GM18499 (cell line): ENCODE data around the gene GPR32.
"Not testable (repeated sequence)": the region's sequence is repeated elsewhere in the genome, so short reads cannot be mapped to it uniquely, and the experiment has no call there.

ENCODE experiments used
- ATAC-seq: cut with Tn5 transposase; IDR thresholded peaks from one replicate; pipeline ENCODE4 v1.9.1; 2021; ENCODE audit warnings: moderate number of reproducible peaks; ENCODE audit not compliant: insufficient read depth, unreplicated experiment

GPR32 gene

DNA sequence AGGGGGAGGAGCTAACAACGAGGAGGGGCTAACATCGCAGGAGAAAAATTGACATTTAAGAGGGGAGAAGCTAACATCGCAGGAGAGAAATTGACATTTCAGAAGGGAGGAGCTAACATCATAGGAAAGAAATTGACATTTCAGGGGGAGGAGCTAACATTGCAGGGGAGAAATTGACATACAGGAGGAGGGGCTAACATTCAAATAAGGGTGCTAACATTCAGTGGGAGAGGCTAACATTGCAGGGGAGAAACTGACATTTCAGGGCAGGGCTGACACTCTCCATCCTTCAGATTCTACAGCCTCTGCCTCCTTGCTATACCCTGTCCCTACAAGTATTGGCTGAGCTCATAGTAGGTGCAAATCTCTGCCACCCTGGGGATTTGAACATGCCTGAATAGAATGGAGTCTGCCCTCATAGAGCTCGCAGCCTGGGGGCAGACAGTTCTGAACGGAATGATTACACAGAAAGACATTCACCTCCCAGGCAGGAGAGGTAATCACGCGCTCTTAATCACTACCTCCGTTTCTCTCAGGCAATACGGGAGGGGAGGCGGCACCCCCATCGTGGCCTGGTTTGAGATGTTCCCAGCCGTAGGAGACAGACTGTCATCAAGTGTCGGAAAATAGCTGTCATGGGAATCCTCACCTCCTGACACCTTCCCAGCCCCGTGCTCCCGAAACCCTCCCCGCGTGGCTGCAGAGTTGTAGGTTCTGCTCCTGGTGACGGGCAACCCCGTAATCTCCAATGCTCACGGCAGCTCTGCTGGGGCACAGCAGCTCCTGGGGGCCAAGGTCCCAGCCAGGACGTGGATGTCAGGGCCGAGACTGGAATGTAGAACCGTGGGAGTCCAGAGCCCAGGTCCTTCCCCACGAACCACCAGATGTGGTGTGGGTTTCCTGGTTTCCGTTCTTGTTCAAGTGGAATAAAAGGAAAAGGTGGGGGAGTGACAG, 9.5 kb downstream of the GPR32 start:
- ATAC-seq, result no peak

GRCh38 chr19:50780753-50781435, 10.6 kb downstream of the GPR32 start:
- no peak for ATAC-seq

DNA sequence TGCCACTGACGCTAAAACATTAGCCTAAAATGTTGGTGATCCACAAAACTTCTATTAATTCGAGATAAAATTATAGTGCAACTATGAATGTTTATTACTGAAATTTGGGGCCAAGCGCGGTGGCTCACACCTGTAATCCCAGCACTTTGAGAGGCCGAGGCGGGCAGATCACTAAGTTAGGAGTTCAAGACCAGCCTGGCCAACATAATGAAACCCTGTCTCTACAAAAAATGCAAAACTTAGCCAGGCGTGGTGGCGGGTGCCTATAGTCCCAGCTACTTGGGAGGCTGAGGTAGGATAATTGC, 13.5 kb downstream of the GPR32 start:
- ATAC-seq, result not testable (repeated sequence)

- no peak for ATAC-seq
These were observed 14.4 kb downstream of the GPR32 start for GRCh38 chr19:50784710-50785109.

GRCh38 chr19:50785329-50785728, 15.1 kb downstream of the GPR32 start:
- no peak for ATAC-seq

- ATAC-seq, result no peak
These were observed 20.1 kb downstream of the GPR32 start, which contains the start of gene ACP4 for GRCh38 chr19:50790396-50790795. Gene ACP4 (plus strand): TSS chr19:50790415. CDS start chr19:50790415, 0 bp downstream.

GRCh38 chr19:50790922-50791467, 20.7 kb downstream of the GPR32 start:
- ATAC-seq, result no peak

DNA sequence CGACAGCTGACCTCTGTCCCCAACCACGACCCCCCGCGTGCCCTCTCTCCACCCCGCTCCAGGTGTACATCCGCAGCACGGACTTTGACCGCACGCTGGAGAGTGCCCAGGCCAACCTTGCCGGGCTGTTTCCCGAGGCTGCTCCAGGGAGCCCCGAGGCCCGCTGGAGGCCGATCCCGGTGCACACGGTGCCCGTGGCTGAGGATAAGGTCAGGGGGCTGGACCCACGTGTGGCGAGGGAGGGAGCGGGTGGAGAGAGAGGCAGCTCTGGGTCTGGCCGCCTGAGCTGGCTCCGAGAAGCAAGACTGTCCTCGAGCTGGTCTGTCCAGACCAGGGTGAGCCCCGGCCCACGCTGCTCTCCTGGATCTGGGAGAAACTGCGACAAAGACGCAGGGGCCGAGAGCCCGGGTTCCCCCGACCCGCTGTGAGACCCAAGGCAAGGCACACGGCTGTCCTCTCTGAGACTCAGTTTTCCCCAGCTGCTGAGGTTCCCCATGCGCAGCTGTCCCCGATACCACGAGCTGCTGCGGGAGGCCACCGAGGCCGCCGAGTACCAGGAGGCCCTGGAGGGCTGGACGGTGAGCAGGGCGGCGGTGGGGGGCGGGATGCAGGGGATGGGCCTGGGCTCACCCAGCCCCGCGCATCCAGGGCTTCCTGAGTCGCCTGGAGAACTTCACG, 21.5 kb downstream of the GPR32 start:
- ATAC-seq, result no peak

DNA sequence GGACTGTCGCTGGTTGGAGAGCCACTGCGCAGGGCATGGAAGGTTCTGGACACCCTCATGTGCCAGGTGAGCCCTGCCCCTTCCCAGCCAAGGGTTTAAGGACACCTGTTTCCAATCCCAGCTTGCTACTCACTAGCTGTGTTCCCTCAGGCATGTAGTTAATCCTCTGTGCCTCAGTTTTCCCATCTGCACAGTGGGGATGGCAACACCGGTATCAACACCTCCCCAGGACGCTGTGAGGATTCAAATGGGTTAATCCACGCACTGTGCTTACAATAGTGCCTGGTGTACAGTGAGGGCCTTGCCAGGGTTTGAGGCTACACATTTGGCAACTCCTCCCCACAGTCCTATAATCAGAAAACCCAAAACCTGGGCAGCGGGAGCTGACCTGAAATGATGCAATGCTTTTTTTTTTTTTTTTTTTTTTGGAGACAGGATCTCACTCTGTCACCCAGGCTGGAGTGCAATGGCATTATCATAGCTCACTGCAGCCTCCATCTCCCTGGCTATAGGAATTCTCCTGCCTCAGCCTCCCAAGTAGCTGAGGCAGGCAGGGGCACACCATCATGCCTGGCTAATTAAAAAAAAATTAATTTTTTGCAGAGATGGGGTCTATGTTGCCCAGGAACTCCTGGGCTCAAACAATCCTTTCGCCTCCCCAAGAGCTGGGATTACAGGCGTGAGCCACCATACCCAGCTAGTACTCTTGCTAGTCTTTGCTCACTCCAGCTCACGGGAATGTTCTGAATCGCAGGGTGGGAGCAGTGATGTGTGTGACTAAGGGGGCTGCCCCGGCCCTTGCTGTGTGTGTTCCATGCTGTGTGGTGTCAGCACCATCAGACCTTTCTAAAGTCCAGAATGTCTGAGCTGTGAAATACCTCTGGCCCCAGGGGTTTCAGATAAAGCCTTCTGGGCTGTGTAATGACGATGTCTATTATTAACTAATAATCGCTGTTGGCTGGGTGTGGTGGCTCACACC, 22.3 kb downstream of the GPR32 start:
- ATAC-seq, result no peak

DNA sequence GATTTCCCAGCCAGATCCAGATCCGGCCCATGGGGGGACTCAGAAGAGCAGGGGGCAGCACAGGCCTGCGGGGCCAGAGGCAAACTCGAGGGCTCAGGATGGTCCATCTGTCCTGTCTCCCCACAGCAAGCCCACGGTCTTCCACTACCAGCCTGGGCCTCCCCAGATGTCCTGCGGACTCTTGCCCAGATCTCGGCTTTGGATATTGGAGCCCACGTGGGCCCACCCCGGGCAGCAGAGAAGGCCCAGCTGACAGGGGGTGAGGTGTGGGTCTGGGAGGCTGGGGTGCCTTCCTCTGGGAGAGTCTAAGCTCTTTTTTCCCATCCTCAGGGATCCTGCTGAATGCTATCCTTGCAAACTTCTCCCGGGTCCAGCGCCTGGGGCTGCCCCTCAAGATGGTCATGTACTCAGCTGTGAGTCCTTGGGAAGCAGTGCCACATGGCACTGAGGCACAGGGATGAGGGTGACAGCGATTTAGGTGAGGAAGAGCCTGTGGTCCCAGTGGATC, 23.3 kb downstream of the GPR32 start:
- no peak for ATAC-seq

- ATAC-seq, result no peak
These were observed 24.0 kb downstream of the GPR32 start for GRCh38 chr19:50794074-50794875.

GRCh38 chr19:50794876-50795663, 24.8 kb downstream of the GPR32 start:
- no peak for ATAC-seq

GRCh38 chr19:50795664-50796073, 25.4 kb downstream of the GPR32 start:
- no peak for ATAC-seq

DNA sequence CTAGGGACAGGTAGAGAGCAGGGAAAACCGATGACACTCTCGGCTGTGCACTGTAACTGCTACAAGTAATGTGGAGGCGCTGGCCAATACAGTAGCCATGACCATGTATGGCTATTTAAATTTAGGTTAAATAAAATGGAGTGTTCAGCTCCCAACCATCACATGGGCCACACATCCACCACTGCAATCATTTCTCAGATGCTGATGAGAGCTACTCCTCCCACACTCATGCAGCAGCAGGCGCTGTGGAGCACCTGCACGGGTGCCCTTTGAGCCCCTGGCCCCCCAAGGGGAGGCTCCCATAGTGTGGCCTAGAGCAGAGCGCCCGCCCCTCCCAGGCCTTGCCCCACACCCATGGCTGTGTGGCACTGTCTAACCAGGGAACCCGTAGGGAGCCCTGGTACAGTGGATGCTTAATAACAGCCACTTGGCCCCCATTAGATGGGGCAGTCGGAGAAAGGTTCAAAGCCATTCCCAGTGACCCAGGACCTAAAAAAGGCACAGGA, 25.9 kb downstream of the GPR32 start:
- no peak for ATAC-seq

DNA sequence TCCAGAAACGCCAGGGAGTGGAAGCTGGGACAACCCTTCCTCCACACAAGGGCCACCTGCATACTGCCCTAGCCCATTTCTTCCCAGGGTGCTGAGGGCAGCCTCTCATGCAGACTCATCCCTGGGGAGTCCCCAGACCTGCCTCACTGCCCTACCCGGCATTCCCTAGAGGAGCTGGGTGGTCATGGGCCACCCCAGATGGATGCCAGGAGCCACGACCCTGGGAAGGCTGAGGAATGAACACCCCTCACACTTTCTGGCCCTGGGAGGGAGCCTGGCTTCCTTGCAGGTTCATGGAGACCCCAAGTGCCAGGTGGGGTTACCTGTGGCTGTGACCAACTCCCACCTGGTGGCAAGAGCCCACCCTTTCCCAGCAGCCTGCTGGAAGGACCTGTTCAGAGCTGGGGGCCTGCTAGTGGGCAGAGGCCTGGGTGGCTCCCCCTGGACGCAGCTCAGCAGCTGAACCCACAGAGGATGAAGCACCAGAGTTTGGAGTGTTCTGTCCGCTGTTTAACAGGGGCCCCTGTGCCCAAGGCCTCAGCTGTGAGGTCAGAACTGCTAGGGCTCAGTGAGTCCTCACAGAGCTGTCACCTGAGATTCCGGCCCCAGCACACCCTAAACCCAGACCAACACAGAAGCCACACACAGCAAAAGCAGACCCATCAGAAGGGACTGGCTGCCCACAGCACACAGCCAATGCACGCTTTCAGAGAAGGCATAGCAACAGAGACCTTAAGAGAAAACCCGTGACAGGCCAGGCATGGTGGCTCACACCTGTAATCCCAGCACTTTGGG, 26.6 kb downstream of the GPR32 start:
- ATAC-seq, result no peak

GRCh38 chr19:50797429-50797780, 27.1 kb downstream of the GPR32 start:
- no peak for ATAC-seq
